Type B pancreatic cell (in vitro differentiated cells): Measurements from ENCODE around the gene NES. TPM values are rescaled to one million over a fixed set of nuclear protein-coding genes. Genes with fewer than 3 reads are reported as not detected.

Experiments
- DNase-seq: peaks from one replicate; pipeline ENCODE4 v3.0.0; 2021; ENCODE audit warnings: mixed read lengths; ENCODE audit not compliant: unreplicated experiment; ENCODE audit errors: extremely low spot score
- H3K27ac Mint-ChIP-seq: 2 replicates; pipeline ENCODE4 v1.8.0; 2021; ENCODE audit warnings: mild to moderate bottlenecking, mixed read lengths
- H3K27me3 Mint-ChIP-seq: 2 replicates; pipeline ENCODE4 v1.8.0; 2021; ENCODE audit warnings: mixed read lengths
- H3K36me3 Mint-ChIP-seq: 2 replicates; pipeline ENCODE4 v1.8.0; 2021; ENCODE audit warnings: mixed read lengths
- H3K4me1 Mint-ChIP-seq: one replicate; pipeline ENCODE4 v1.8.0; 2021; ENCODE audit warnings: mixed read lengths; ENCODE audit not compliant: unreplicated experiment
- H3K4me3 Mint-ChIP-seq: 2 replicates; pipeline ENCODE4 v1.8.0; 2021; ENCODE audit warnings: mild to moderate bottlenecking, mixed read lengths
- H3K9me3 Mint-ChIP-seq: 2 replicates; pipeline ENCODE4 v1.8.0; 2021; ENCODE audit warnings: mixed read lengths
- total RNA-seq: library from RNA; stranded (reverse); gene quantifications from 2 replicates; pipeline ENCODE4 v1.2.1, GENCODE V29; 2021; ENCODE audit warnings: low replicate concordance
- TF ChIP-seq, protein P1 (sequence below): fragments of 200-600 bp; sonication (generic); conservative IDR thresholded peaks from 2 replicates; pipeline ENCODE4 v1.5.0; 2021; ENCODE audit warnings: antibody characterized with exemption, mild to moderate bottlenecking

The NES gene
- total RNA-seq, 1 donor from 2014 or later, result 125 TPM

GRCh38 chr1:156654700-156655099 is 22.5 kb downstream of the NES start:
- no peak overlapping the region for H3K4me3 Mint-ChIP-seq
- TF ChIP-seq, protein P1, sequence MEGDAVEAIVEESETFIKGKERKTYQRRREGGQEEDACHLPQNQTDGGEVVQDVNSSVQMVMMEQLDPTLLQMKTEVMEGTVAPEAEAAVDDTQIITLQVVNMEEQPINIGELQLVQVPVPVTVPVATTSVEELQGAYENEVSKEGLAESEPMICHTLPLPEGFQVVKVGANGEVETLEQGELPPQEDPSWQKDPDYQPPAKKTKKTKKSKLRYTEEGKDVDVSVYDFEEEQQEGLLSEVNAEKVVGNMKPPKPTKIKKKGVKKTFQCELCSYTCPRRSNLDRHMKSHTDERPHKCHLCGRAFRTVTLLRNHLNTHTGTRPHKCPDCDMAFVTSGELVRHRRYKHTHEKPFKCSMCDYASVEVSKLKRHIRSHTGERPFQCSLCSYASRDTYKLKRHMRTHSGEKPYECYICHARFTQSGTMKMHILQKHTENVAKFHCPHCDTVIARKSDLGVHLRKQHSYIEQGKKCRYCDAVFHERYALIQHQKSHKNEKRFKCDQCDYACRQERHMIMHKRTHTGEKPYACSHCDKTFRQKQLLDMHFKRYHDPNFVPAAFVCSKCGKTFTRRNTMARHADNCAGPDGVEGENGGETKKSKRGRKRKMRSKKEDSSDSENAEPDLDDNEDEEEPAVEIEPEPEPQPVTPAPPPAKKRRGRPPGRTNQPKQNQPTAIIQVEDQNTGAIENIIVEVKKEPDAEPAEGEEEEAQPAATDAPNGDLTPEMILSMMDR, result no peak
- H3K36me3 Mint-ChIP-seq, result no peaks in the 10 kb centered on the region
- H3K27me3 Mint-ChIP-seq, result peaks cover 92% of the 10 kb centered on the region
- H3K9me3 Mint-ChIP-seq, result peaks cover 5% of the 10 kb centered on the region
- H3K4me1 Mint-ChIP-seq, result peaks cover 13% of the 10 kb centered on the region
- DNase-seq, result no peak
- H3K27ac Mint-ChIP-seq, result no peak overlapping the region

DNA sequence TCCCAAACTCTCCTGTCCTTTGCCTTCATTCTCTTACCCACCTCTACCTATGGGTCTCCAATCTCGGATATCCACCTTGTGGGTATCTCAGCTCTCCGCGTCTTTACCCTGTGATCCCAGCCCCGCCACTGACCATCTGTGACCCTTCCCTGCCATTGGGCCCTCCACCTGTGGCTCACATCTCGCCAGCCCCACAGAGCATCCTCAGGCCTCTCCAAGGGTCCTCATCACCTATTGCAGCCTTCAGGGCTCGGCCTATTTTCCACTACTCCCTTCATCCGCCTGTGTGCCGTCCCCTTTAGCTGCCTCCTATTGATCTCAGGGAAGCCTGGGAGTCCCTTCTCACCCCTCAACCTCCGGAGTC is 24.2 kb downstream of the NES start:
- Mint-ChIP-seq H3K27ac (no peak overlapping the region), H3K9me3 (peaks cover 5% of the 10 kb centered on the region), H3K36me3 (no peaks in the 10 kb centered on the region), H3K27me3 (peaks cover 95% of the 10 kb centered on the region), H3K4me1 (peaks cover 8% of the 10 kb centered on the region), H3K4me3 (no peak overlapping the region)
- no peak for DNase-seq
- TF ChIP-seq, protein P1, result no peak

DNA sequence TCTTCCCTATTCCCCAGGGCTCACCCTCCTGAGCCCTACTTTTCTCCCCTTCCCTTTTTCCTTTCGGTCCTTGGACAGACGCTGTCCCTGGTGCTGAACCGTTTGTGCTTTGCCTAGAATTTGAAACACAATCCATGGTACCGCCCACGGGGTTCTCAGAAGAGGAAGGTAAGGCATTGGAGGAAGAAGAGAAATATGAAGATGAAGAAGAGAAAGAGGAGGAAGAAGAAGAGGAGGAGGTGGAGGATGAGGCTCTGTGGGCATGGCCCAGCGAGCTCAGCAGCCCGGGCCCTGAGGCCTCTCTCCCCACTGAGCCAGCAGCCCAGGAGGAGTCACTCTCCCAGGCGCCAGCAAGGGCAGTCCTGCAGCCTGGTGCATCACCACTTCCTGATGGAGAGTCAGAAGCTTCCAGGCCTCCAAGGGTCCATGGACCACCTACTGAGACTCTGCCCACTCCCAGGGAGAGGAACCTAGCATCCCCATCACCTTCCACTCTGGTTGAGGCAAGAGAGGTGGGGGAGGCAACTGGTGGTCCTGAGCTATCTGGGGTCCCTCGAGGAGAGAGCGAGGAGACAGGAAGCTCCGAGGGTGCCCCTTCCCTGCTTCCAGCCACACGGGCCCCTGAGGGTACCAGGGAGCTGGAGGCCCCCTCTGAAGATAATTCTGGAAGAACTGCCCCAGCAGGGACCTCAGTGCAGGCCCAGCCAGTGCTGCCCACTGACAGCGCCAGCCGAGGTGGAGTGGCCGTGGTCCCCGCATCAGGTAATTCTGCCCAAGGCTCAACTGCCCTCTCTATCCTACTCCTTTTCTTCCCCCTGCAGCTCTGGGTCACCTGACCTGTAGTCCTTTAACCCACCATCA is 24.8 kb downstream of the NES start:
- H3K36me3 Mint-ChIP-seq, result no peaks in the 10 kb centered on the region
- peaks cover 5% of the 10 kb centered on the region for H3K9me3 Mint-ChIP-seq
- DNase-seq, result no peak
- no peak overlapping the region for H3K27ac Mint-ChIP-seq
- H3K4me3 Mint-ChIP-seq, result no peak overlapping the region
- TF ChIP-seq, protein P1, result no peak
- peaks cover 6% of the 10 kb centered on the region for H3K4me1 Mint-ChIP-seq
- H3K27me3 Mint-ChIP-seq, result peaks cover 95% of the 10 kb centered on the region

DNA sequence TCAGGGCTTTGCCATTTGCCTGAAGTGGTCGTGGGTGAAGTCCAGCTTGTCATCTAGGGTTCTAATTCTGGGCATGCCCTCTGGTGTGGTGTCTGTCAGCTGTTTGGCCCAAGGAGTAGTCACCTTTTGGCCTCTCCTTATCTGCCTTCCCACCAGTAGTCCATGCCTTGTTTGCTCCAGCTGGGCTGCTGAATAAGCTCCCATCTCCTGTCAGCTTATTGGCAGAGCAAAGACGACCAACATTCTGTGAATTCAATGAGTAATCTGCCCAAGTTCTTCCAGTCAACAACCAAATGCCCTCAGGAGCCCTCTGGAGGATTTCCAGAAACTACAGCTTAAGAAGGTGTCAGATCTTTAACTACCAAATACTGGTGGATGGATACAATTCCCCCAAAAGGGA is 28.3 kb downstream of the NES start:
- Mint-ChIP-seq H3K9me3 (peaks cover 5% of the 10 kb centered on the region), H3K27me3 (peaks cover 89% of the 10 kb centered on the region), H3K4me1 (no peaks in the 10 kb centered on the region), H3K36me3 (no peaks in the 10 kb centered on the region), H3K27ac (no peak overlapping the region), H3K4me3 (no peak overlapping the region)
- TF ChIP-seq, protein P1, result no peak
- no peak for DNase-seq

DNA sequence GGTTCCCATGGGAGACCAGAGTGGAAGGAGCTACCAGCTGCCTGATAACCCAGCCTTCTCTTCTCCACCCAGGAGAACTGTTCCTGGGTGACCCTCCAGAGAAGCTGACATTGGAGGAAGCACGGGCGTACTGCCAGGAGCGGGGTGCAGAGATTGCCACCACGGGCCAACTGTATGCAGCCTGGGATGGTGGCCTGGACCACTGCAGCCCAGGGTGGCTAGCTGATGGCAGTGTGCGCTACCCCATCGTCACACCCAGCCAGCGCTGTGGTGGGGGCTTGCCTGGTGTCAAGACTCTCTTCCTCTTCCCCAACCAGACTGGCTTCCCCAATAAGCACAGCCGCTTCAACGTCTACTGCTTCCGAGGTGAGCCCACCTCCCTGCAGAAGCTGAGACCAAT is 28.7 kb downstream of the NES start:
- TF ChIP-seq, protein P1, result no peak
- Mint-ChIP-seq H3K27ac (no peak overlapping the region), H3K36me3 (no peaks in the 10 kb centered on the region), H3K9me3 (peaks cover 5% of the 10 kb centered on the region), H3K4me1 (no peaks in the 10 kb centered on the region), H3K27me3 (peaks cover 89% of the 10 kb centered on the region), H3K4me3 (no peak overlapping the region)
- no peak for DNase-seq
